GM20431 (cell line): ENCODE results near the gene PRDM16.

Source experiments
- in situ Hi-C: fragments of 300-500 bp; cut with MseI, MboI; formaldehyde crosslinking; loops from one replicate; pipeline ENCODE4 v1.15.0; 2020; ENCODE audit warnings: low sequenced_read_pairs; ENCODE audit not compliant: unreplicated experiment

The PRDM16 gene

DNA sequence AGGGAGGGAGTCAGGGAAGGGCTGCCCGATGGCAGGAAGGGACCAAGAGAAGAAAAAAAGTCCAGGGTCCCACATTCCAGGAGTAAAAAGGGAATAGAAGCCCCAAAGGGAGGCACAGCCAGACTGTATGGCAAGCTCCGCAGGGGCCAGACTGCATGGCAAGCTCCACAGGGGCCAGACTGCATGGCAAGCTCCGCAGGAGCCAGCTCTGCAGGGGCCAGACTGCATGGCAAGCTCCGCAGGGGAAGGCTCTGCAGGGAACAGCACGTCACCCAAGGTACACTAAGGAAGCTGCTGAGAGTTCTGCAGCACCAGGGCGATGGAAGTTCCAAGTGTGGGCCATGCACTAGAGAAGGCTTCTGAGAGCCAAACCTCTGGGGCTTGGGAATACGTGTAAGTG is 228.8 kb downstream of the PRDM16 start:
- in situ Hi-C loops = no loop called here

DNA sequence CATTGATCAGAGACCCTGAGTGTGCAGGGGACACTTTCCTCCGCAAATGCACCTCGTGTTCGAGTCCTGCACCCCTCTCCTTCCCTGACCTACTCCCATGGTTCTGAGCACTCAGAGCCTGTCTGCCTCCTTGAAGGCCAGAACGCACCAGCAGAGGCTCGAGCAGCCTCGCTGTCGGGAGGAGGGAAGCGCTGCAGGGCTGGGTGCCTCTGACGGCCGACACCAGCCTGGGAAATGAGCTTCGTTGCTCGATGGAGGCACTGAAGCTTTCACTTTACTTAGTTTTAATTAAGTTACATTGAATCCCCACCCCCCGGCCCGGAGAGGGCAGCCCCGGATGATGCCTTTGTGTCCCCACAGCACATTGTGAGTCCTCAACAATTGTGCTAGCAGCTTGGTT is 229.2 kb downstream of the PRDM16 start:
- in situ Hi-C loops = no loop called here

DNA sequence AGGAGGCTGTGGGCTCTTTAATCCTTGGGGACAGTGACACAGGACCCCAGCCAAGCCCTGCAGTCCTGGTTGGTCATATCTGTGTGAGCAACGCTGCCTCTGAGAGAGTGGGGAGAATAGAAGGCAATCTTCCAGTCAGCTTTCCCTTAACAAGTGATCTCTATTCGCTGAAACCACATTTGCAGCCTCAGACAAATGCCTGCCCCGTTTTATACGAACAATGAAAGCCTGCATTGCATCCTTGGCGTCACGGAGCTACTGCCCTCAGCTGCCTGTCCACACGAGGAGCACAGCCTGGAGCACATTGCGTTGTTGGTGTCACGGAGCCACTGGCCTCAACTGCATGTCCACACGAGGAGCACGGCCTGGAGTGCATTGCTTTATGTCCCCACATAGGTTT is 235.2 kb downstream of the PRDM16 start:
- in situ Hi-C loops = no loop called here

DNA sequence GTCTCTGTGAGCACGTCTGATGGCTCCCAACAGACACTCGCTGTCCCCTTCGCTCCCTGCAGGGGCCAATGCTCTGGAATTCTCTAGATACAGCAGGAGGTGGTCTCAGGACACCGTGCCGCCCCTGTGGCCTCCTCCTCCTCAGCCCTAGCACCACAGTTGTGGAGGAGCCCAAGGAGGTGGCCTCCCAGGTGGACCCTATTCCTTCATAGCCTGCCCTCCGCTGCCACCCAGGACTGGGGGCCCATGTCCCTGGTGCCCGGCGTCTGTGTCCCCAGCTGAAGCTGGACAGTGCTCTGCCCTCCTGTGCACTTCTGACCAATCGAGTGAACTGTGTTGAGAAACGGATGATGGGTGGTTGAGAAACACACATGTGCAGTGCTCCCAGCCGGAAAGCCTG is 235.7 kb downstream of the PRDM16 start:
- in situ Hi-C loops = no loop called here

DNA sequence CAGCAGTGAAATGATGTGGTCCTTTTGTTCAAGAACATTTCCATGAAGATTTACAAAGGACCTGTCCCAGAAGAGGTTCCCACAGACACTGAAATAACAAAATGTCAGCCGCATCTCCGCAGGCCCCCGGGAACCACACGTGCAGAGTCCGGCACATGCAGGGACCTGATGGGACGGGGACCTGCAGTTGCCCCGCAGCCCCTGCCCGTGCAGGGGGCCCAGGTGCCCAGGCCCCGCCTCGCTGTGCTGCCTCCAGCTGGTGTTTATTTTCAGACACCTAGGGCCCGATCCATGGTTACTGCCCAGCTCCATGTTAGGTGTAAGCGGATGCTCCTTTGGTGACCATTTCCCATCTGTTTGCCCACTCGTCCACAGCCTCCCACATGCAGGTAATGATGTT is 236.2 kb downstream of the PRDM16 start:
- in situ Hi-C loops = no loop called here

DNA sequence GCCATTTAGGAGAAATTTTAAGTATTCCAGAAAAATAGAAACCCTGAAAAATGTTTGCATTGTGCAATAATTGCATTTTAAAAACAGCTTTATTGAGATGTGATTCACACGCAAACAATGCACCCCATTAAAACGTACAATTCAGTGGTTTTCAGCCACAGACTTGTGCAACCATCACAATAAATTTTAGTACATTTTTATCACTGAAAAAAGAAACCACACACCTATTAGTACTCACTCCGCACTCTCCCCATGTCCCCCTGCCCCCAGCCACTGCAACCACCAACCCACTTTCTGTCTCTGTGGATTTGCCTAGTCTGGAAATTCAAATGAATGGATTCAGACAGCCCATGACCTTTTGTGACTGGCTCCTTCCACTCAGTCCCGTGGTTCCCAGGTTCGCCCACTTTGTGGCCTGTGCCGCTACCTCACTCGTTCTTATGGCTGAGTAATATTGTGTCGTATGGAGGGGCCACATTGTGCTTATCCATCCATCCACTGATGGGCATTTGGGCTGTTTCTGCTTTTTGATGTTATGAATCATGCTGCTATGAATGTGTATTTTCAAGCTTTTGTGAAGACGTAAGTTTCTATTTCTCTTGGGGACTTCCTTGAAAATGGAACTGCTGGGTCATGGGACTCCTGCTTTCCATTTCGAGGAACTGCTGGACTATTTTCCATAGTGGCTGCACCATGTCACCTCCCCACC is 237.7 kb downstream of the PRDM16 start:
- in situ Hi-C loops = no loop called here

DNA sequence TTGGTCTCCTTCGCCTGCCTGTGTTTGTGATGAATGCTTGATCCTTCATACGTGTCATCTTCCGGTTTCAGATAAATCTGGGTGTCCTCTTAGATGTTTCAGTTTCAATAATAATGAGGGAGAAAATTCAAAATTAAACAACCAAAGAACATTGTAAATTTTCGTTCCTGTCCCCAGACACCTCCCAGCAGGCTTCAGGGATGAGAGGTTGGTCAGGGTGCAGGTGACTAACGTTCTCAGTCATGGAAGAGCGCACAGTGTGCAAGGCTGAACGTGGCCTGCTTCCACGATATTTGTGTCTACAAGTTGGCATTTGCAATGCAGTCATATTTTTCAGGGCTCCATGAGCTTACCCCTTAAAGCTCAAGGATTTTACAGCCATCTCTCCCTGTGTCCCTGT is 238.4 kb downstream of the PRDM16 start:
- in situ Hi-C loops = no loop called here

DNA sequence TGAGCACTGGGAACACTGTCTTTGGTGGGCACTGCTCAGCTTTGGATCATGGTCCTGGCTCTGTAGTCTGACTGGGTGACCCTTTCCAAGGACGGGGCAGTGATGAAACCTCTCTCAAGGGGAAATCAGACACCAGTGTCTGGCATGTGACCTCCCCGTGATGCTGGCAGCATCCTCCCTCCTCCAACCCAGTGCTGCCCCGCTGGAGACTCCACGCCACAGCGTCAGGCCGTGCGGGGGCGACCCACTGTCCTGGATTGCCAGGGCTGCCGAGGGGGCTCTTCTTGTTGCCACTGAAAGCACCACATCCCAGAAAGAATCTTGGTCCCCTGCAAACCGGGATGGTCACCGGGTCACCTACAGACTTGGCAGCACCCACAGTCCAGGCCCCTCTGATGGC is 239.1 kb downstream of the PRDM16 start:
- in situ Hi-C loops = no loop called here

DNA sequence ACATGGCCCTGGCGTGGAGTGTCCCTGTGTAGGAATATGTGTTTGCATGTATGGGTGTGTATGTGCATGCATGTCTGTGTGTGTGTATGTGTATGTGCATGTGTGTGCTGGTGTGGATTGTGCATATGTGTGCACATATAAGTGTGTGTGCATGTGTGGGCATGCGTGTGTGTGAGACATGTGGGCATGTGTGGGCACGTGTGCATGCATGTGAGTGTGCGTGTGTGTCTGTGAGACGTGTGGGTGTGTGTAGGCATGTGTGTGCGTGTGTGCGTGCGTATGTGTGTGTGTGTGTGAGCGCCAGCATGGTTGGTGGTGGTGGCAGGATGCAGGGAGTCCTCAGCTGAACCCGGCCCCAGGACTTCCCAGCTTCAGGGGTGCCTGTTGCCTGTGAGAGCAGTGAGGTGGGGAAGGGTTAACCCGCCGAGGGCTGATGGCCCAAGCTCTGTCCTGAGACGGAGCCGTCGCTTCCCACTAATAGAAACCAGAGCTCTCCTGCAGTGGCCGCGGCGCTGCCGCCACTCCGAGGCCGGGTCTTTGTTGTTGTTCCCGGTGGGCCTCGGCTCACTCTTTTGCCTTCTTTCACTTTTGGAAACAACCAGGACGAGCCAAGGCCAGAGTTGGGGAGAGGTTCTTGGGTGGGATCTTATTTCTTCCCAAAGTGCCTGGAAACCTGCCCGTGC is 241.9 kb downstream of the PRDM16 start:
- in situ Hi-C loops = no loop called here

DNA sequence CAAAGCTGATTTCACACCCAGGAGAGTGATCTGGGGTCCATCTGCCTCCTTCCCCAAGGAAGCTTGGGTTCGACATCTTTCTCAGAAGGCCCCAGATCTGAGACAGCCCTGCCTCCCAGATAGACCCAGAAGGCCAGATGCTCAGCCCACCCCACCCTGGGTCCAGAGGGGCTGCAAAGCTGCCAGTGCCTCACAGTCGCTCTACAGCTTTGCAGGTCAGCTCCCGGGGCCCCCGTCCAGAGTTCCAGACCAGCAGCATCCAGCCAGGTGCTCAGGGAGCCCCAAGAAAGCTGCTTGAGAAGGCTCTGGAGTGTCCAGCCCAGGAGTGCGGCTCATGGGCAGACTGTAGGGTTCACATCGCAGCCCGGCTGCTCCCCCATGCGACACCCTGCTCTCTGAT is 242.7 kb downstream of the PRDM16 start:
- in situ Hi-C loops = no loop called here

DNA sequence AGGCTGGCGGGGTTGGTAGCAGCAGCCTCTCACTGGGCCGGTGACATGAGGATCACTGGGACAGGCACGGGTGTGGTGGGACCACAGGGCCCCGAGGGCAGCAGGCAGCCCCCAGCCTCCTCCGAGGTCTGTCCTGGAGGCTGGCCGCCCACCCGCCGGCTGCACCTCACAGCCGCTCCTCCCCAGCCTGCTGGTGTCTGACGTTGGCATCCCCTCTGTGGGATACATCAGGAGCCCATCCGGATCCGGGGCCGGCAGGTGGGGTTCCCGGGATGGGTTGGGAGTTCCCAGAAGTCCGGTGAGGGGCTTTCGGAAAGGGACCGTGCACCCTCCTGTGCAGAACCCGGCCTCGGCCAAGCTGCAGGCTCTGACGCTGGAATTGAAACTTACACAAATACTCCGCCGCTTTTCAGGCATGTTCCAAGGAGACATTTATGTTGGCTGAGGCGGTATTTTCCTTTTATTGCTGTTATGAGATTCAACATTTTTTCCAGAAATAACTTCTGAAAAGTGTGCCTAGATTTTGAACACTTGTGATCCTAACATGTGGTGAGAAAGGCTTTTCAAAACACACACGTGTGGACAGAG is 243.4 kb downstream of the PRDM16 start:
- in situ Hi-C loops = no loop called here

DNA sequence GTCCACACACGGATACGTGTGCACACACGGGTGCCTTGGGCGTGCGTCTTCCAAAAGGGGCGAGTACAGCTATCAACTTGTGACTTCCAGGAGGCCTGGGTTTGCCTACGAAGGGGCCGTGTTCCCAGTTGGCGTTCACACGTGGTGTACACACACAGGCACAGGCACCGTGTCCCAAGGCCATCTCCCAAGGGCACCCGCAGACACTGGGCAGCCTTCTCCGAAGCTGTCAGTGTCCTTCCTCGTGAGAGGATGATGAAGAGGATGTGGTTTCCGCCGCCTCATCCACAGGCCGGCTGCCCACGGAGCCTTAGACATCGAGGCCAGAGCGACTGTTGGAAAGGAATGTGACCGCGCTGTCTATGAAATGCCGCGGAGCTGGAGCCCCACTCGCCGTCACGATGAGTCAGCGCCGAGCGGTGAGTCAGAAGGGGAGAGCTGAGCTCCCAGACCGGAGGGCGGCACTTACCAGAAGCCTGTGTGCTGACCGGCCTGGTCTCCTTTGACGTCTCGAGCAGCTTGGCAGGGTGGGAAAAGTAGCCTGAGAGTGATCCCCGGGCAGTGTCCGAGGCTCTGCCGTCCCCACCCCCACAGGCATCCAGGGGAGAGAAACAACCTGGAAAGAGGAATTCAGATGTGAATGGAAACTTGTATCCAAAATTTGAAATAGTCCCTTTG is 244.0 kb downstream of the PRDM16 start:
- in situ Hi-C loops = no loop called here

DNA sequence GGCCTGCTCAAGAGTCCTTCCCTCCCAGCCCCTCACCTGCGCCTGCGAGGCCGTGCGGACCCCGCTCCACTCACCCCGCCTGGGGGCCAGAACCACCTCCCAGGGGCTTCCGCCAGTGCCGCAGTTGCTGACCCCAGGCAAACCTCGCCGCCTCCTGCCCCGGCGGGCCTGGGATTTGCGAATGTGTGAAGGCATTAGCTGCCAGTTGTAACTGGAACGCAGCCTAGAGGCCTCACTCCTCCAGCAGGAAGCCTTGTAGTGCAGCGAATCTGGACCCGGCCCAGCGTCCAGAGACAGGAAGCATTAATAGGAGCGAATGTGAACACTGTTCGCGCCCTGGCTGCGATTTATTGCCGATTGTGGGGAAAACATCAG is 244.6 kb downstream of the PRDM16 start:
- in situ Hi-C loops = no loop called here

DNA sequence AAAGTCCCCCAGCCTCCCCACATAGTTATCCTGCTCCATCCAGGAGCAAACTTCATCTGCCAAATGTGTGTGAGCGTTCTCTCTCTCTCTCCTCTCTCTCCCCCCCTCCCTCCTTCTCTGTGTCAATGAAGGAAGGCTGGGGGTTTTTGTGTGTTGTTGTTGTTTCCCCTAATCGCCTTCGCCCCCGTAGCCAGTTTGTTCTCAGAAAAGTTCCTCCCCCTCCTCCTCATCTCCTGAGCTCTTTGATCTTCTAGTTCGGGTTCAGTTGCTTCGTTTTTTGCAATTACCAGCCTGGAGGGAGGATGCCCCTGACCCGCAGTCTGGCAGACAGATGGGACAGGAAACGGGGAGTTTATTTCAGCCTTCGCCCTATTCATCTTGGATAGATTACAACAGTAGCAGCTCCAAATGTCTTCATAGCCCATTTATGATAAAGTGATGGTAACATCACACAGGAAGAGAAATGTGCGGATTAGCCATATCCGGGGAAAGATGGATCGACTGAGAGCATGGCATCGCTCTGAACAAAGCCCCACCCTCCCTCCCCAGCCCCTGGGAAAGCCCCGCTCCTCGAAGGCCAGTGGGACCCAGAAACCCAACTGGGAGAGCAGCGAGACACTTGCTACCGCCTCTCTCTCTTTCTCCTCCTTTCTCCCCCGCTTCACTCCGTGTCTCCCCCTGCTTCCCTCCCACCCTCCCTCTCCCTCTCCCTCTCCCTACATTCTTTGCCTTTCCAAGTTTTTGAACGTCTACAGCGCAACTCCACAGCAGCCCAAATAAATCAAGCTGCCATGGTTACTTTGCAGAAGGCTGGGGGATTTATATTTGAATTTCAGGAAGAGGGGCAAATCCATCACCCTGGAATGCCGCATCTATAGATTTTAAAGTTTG is 245.7 kb downstream of the PRDM16 start:
- in situ Hi-C loops = no loop called here

DNA sequence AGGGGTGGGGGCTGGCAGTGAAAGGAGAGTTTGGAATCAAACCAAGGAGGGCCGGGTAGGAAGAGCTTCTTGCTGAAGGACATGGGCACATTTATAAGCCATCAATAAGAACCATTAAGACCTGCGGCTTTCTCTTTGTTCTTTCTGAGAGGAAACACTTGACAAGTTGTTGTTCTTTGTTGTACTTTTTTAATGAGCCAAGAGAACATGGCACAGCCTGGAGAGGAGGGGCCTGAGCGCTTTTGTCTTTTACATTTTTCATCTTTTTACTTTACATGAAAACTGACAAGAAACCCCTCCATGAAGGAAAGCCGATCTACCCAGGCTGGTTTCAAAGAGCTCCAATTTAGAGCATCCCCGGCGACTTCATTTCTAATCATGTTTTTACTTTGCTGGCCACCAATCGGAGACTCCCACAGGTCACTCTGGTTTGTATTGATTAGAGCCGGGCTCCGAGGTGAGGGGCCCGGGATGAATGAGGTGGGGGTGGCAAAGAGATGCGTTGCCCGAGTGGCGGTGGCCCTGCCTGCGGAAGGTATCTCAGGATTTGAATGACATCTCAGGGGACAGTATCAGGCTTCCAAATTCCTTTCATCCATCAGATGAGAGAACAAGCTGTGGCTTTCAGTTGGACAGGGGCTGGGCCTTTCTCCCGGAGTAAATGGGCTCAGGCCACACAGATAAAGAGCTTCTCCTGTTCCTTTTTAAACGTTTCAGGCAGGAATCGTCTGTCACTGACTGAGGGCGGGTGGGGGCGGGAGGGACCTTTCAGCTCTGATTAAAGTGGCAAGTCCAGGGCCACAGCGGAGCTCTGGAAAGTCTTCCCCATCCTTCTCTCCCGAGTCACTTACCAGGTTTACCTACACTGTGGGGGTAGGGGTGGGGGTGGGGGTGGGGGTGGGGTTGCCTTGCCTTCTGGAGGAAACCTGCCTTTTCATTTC is 246.7 kb downstream of the PRDM16 start:
- in situ Hi-C loops = no loop called here

DNA sequence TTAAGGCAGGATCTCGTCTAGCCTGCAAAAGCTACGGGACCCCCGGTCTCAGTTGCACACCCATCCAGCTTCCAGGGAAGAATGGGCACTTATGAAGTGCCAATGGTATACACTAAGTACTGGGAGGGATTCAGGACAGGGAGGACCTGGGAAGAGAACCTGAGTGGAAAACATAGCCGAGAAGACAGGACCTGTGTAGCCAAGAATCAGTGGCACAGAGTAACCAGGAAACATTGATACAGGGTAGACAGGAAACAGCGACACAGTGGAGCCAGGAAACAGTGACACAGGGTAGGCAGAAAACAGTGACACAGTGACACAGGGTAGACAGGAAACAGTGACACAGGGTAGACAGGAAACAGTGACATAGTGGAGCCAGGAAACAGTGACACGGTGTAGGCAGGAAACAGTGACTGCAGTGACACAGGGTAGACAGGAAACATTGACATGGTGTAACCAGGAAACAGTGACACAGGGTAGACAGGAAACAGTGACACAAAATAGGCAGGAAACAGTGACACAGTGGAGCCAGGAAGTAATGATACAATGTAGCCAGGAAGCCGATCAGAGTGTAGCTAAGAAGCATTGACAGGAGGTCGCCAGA is 247.4 kb downstream of the PRDM16 start:
- in situ Hi-C loops = no loop called here

DNA sequence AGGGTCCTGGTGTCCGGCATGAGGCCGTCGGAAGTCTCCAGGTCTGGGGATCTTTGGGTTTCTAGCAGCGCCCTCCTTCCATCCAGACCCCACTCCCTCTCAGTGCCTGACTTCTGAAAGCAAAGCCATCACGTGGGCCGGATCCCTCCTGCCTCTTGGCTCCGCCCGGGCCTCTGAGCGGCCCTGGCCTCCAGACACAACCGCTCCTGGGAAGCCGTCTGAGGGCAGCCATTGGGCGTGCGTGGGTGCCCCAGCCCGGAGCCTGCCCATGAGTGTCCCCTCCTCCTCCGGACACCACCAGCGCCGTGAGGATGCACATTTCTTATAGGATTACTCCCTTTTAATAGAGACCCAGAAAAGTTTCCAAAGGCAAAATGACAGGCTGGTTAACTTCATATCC is 248.5 kb downstream of the PRDM16 start:
- in situ Hi-C loops = no loop called here

DNA sequence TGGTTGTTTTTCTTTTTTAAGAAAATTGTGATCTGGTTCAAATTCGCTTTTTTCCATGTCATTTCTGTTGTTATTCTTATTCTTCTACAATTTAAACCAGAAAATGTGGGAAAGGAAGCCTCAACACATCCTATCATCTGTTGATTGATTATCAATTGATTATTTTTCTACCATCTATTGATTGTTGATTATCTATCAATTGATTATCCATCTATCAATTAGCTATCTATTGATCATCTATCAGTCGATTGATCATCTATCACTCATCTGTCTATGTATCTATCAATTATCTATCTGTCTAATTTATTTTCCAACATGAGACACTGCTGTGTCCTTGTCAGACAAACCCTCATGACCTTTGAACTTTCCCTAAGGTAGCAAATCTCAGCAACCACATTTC is 249.3 kb downstream of the PRDM16 start:
- in situ Hi-C loops = no loop called here

DNA sequence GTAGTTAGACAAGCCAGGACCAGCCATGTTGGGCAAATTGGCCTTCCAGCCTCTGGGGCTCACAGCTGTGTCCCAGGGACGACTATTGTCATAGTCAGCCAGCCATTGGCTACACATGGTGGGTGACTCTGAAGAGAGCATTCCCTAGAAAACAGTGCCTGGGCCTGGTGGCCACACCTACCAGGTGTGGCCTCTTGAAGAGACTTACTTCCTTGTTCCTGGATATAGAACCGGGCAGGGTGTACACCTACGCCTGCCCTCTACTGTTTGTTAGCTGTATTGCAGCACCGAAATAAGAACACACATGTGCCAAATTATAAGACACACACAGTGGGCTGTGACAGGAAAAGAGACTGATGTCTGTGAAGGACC is 250.9 kb downstream of the PRDM16 start:
- in situ Hi-C loops = no loop called here
